KOPT-K1 (cell line): ENCODE data around the gene SLC8A2.

Experiments
- H3K27ac ChIP-seq: fragments of 200-600 bp; sonication (generic); 2 replicates; pipeline ENCODE4 v1.5.1; 2016; ENCODE audit warnings: antibody characterized with exemption, mild to moderate bottlenecking, low read depth, low read length; ENCODE audit not compliant: poor library complexity, severe bottlenecking
- H3K36me3 ChIP-seq: fragments of 200-600 bp; sonication (generic); 2 replicates; pipeline ENCODE4 v1.5.1; 2017; ENCODE audit warnings: antibody characterized with exemption, mild to moderate bottlenecking, low read length, moderate library complexity; ENCODE audit not compliant: insufficient read depth
- H3K9me3 ChIP-seq: fragments of 200-600 bp; sonication (generic); 2 replicates; pipeline ENCODE4 v1.5.1; 2017; ENCODE audit warnings: antibody characterized with exemption, low read length, mild to moderate bottlenecking; ENCODE audit not compliant: insufficient read depth, poor library complexity, severe bottlenecking

SLC8A2 gene

GRCh38 chr19:47423203-47423882 is 48.4 kb downstream of the SLC8A2 start:
- Histone ChIP-seq H3K36me3 (no peaks in the 10 kb centered on the region), H3K9me3 (no peaks in the 10 kb centered on the region), H3K27ac (no peak overlapping the region)

DNA sequence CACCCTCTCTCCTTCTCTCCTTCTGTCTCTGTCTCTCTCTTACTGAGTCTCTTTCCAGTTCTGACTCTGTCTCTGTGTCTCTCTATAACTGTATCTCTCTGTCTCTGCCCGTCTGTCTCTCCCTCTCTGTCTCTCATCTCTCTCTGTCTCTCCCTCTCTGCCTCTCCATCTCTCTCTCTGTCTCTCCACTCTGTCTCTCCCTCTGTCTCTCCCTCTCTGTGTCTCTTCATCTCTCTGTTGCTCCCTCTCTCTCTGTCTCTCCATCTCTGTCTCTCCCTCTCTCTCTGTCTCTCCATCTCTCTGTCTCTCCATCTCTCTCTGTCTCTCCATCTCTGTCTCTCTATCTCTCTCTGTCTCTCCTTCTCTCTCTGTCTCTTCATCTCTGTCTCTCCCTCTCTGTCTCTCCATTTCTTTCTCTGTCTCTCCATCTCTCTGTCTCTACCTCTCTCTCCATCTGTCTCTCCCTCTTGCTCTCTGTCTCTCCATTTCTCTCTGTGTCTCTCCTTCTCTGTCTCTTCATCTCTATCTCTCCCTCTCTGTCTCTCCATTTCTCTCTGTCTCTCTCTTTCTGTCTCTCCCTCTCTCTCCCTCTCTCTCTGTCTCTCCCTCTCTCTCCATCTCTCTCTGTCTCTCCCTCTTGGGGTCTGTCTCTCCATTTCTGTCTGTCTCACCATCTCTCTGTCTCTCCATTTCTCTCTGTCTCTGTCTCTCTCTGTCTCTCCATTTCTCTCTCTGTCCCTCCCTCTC is 49.1 kb downstream of the SLC8A2 start:
- H3K9me3 ChIP-seq, result no peaks in the 10 kb centered on the region
- no peak overlapping the region for H3K27ac ChIP-seq
- no peaks in the 10 kb centered on the region for H3K36me3 ChIP-seq

DNA sequence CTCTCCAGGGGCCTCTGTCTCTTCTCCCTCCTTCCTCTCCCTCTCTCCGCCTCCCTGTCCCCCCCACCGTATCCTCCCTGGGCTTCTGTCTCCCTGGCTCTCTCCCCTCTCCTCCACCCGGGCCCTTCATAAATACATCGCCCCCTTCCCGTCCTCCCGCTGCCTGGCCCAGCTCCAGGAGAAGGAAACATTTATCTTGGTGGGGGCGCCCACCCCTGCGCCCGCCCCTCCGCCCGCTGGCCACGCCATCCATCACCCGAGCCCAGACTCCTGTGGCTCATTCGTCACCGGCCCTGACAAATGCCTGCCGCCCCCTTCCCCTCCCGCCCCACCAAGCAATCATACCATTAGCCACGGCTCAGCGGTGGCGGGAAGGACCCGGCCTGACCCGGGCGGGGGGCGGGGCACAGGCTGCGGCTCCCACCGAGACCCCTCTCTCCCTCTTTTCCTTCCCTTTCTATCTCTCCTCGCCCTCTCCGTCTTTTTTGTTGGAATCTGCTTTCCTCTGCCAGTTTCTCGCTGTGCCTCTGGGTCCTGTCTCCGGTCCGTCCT is 49.8 kb downstream of the SLC8A2 start:
- Histone ChIP-seq H3K9me3 (no peaks in the 10 kb centered on the region), H3K36me3 (no peaks in the 10 kb centered on the region)

DNA sequence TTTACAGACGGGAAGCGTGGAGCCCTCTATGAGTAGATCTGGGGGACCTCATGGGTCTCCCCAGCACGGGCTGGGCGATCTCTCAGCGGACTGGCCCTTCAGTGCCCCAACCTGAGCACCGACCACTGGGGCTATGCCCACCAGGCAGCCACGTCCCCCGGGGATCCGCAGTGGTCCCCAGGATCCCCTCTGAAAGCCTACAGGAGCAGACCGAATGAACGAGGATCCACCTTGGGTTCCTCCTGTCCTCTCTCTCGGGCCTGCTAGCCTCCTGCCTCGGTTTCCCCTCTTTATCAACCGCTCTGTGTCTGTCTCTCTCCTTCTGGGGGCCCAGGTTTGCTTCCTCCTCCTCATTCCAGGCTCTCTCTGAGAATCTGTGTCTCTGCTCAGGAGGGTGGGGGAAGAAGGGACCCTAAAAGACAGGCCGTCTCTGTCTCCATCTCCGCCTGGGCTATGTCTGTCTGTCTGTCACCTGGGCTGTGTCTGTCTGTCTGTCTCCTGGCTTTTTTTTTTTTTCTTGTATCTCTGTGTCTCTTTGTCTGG is 50.4 kb downstream of the SLC8A2 start:
- Histone ChIP-seq H3K9me3 (no peaks in the 10 kb centered on the region), H3K27ac (no peak overlapping the region), H3K36me3 (no peaks in the 10 kb centered on the region)

More for the DNA sequence above, 49.8 kb downstream of the SLC8A2 start:
- H3K27ac ChIP-seq, result no peak overlapping the region

DNA sequence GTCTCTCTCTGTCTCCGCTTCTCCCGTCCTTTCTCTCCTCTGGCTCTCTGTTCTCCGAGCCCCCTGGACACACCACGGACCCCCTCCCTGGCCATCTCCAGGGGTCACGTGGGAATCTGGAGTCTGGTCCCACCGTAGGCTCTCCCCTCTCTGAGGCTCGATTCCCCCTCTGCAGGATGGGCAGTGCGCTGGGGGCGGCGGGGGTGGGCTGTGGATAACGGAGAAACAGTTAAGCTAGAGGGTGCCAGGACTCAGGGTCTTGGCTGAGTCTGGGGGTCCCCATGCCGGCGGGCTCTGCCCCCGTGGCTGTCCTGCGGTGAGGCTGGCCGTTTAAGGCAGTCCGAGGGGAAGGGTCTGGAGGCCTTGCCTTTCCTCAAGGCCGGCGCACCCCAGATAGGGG is 51.9 kb downstream of the SLC8A2 start:
- Histone ChIP-seq H3K9me3 (no peaks in the 10 kb centered on the region), H3K36me3 (no peaks in the 10 kb centered on the region), H3K27ac (no peak overlapping the region)

DNA sequence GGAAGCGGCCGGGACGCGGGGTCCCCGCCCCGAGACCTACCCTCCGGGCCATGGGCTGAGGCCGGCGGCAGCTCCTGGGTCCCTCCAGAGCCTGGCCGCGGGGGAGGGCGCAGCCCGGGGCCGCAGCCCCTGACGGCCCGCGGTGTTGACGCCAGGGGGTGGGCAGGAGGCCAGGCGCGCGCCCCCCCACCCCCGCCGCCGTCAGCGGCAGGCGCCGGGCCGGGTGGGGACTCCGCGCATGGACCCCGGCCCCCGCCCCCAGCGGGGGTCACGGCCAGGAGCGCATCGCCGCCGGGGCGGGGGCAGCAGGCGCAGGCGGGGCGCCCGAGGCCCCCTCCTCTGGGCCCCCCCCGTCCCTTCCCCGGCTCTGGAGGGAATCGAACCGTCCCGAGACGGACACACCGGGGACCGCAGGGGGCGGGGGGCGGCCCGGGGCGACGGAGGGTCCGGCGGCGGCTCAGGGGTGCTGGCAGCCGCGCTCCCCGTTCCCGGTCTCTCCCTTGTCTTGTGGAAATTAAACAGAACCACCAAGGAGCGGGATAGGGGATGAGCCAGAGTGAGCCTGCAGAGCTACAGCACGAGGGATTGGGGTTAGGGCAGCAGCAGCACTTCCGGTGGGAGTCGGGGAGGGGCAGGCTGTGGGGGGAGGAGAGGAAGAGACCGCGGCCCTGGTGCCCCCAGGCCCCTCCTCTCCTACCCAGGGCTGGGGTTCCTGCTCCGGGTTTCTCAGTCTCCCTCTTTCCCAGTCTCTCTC is 52.5 kb downstream of the SLC8A2 start, which contains the start of gene MEIS3:
Gene MEIS3, minus strand, starts transcription at position 498 of the 754 bp plus-strand sequence. Its CDS starts 446 bp downstream, at position 52.
- no peaks in the 10 kb centered on the region for H3K9me3 ChIP-seq
- no peaks in the 10 kb centered on the region for H3K36me3 ChIP-seq
- H3K27ac ChIP-seq, result no peak within 1 kb of the TSS

GRCh38 chr19:47418692-47419029 is 53.0 kb downstream of the SLC8A2 start:
- Histone ChIP-seq H3K9me3 (no peaks in the 10 kb centered on the region), H3K36me3 (no peaks in the 10 kb centered on the region), H3K27ac (no peak overlapping the region)

- no peak overlapping the region for H3K27ac ChIP-seq
These were observed 53.7 kb downstream of the SLC8A2 start for GRCh38 chr19:47417746-47418691.

GRCh38 chr19:47417107-47417745 is 54.5 kb downstream of the SLC8A2 start:
- H3K9me3 ChIP-seq, result no peaks in the 10 kb centered on the region
- H3K27ac ChIP-seq, result no peak overlapping the region
- H3K36me3 ChIP-seq, result no peaks in the 10 kb centered on the region

More at GRCh38 chr19:47417746-47418691, 53.7 kb downstream of the SLC8A2 start:
- H3K36me3 ChIP-seq, result no peaks in the 10 kb centered on the region
- no peaks in the 10 kb centered on the region for H3K9me3 ChIP-seq

DNA sequence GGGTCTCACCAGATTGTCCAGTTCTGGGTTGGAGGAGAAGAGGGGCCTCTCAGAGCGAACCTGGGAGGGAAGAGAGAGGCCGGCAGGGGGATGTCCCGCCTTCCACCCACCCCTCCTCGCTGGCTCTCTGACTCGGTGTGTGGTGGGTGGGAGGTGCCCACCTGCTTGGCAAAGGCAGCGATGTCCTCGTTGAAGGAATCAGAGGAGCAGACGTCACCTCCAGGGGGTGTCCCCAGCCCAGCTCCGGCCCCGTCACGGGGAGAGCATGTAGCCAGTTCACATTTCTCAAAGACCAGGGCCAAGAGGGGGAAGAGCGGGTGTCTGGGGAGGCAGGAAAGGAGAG is 55.1 kb downstream of the SLC8A2 start:
- Histone ChIP-seq H3K27ac (no peak overlapping the region), H3K9me3 (no peaks in the 10 kb centered on the region), H3K36me3 (no peaks in the 10 kb centered on the region)

GRCh38 chr19:47415953-47416642 is 55.6 kb downstream of the SLC8A2 start:
- H3K9me3 ChIP-seq, result no peaks in the 10 kb centered on the region
- no peak overlapping the region for H3K27ac ChIP-seq
- no peaks in the 10 kb centered on the region for H3K36me3 ChIP-seq

GRCh38 chr19:47414469-47414868 is 57.2 kb downstream of the SLC8A2 start:
- Histone ChIP-seq H3K27ac (no peak overlapping the region), H3K36me3 (no peaks in the 10 kb centered on the region), H3K9me3 (no peaks in the 10 kb centered on the region)

GRCh38 chr19:47413941-47414340 is 57.8 kb downstream of the SLC8A2 start:
- Histone ChIP-seq H3K9me3 (no peaks in the 10 kb centered on the region), H3K27ac (no peak overlapping the region)

More at GRCh38 chr19:47413941-47414340, 57.8 kb downstream of the SLC8A2 start:
- H3K36me3 ChIP-seq, result no peaks in the 10 kb centered on the region
